Liver (tissue), 3 donors: ENCODE results near the gene ATP13A5.

Source experiments
- FOXA1 ChIP-seq: IDR thresholded peaks from 2 replicates; pipeline ENCODE4 v1.6.1; 2016; ENCODE audit warnings: antibody characterized with exemption
- JUND ChIP-seq, 2 donors: IDR thresholded peaks; 2 replicates each; pipeline ENCODE4 v1.6.1; 2016; ENCODE audit warnings: antibody characterized with exemption in 2 of 2
- NR2F2 ChIP-seq: IDR thresholded peaks from 2 replicates; pipeline ENCODE4 v1.6.1; 2016; ENCODE audit warnings: antibody characterized with exemption
- RAD21 ChIP-seq, 2 donors: IDR thresholded peaks; 2 replicates each; pipeline ENCODE4 v1.6.1; 2016; ENCODE audit warnings: antibody characterized with exemption in 2 of 2, mild to moderate bottlenecking in 2 of 2
- RXRA ChIP-seq, 2 donors: IDR thresholded peaks; 2 replicates each; pipeline ENCODE4 v1.6.1; 2017 to 2018; ENCODE audit warnings: antibody characterized with exemption in 2 of 2, mild to moderate bottlenecking in 1 of 2
- SP1 ChIP-seq: IDR thresholded peaks from 2 replicates; pipeline ENCODE4 v1.6.1; 2018; ENCODE audit warnings: antibody characterized with exemption, mild to moderate bottlenecking
- YY1 ChIP-seq: IDR thresholded peaks from 2 replicates; pipeline ENCODE4 v1.6.1; 2016; ENCODE audit warnings: antibody characterized with exemption, mild to moderate bottlenecking
- TF ChIP-seq, protein P1 (sequence below): fragments of 150-350 bp; IDR thresholded peaks from 2 replicates; pipeline ENCODE4 v1.5.1; 2017; ENCODE audit warnings: improper control_type of control experiment, low read depth, low read length; ENCODE audit not compliant: missing input control
- TF ChIP-seq, protein P2 (sequence below): IDR thresholded peaks from 2 replicates; pipeline ENCODE4 v1.6.1; 2016; ENCODE audit warnings: antibody characterized with exemption, mild to moderate bottlenecking
- TF ChIP-seq, protein P3 (sequence below): IDR thresholded peaks from 2 replicates; pipeline ENCODE4 v1.6.1; 2016; ENCODE audit warnings: antibody characterized with exemption
- TF ChIP-seq, protein P4 (sequence below): IDR thresholded peaks from 2 replicates; pipeline ENCODE4 v1.6.1; 2016; ENCODE audit warnings: antibody characterized with exemption
- TF ChIP-seq, protein P5 (sequence below): IDR thresholded peaks from 2 replicates; pipeline ENCODE4 v1.6.1; 2016; ENCODE audit warnings: antibody characterized with exemption
- donor health status: healthy.
- donor health status: healthy.

DNA sequence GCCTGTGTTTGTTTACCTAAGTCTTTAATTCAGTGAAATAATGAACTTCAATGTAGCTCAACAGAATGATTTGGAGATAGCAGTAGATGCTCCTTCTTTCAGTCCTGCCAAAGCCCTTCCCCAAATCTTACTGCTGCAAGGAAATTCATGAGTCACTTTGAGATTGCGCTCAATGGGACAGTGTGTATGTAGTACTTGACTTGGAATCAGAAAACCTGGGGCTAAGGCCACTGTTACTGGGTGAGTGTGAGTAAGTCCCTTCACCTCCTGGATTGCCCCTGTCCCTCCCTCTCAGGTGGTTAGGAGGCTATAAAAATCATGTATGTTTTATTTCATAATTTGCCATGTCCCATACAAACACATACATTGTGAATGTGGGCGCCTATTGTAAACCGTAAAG lies 29.9 kb downstream of the ATP13A5 start:
- TF ChIP-seq, protein P1, sequence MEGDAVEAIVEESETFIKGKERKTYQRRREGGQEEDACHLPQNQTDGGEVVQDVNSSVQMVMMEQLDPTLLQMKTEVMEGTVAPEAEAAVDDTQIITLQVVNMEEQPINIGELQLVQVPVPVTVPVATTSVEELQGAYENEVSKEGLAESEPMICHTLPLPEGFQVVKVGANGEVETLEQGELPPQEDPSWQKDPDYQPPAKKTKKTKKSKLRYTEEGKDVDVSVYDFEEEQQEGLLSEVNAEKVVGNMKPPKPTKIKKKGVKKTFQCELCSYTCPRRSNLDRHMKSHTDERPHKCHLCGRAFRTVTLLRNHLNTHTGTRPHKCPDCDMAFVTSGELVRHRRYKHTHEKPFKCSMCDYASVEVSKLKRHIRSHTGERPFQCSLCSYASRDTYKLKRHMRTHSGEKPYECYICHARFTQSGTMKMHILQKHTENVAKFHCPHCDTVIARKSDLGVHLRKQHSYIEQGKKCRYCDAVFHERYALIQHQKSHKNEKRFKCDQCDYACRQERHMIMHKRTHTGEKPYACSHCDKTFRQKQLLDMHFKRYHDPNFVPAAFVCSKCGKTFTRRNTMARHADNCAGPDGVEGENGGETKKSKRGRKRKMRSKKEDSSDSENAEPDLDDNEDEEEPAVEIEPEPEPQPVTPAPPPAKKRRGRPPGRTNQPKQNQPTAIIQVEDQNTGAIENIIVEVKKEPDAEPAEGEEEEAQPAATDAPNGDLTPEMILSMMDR: no peak
- TF ChIP-seq, protein P2, sequence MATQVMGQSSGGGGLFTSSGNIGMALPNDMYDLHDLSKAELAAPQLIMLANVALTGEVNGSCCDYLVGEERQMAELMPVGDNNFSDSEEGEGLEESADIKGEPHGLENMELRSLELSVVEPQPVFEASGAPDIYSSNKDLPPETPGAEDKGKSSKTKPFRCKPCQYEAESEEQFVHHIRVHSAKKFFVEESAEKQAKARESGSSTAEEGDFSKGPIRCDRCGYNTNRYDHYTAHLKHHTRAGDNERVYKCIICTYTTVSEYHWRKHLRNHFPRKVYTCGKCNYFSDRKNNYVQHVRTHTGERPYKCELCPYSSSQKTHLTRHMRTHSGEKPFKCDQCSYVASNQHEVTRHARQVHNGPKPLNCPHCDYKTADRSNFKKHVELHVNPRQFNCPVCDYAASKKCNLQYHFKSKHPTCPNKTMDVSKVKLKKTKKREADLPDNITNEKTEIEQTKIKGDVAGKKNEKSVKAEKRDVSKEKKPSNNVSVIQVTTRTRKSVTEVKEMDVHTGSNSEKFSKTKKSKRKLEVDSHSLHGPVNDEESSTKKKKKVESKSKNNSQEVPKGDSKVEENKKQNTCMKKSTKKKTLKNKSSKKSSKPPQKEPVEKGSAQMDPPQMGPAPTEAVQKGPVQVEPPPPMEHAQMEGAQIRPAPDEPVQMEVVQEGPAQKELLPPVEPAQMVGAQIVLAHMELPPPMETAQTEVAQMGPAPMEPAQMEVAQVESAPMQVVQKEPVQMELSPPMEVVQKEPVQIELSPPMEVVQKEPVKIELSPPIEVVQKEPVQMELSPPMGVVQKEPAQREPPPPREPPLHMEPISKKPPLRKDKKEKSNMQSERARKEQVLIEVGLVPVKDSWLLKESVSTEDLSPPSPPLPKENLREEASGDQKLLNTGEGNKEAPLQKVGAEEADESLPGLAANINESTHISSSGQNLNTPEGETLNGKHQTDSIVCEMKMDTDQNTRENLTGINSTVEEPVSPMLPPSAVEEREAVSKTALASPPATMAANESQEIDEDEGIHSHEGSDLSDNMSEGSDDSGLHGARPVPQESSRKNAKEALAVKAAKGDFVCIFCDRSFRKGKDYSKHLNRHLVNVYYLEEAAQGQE: no peak
- TF ChIP-seq SP1 (no peak), RXRA (IDR thresholded peaks at IDR 0.05) (no peak), RAD21 (IDR thresholded peaks at IDR 0.05) (no peak), FOXA1 (no peak), JUND (IDR thresholded peaks at IDR 0.05) (no peak), YY1 (no peak), NR2F2 (no peak)
- TF ChIP-seq, protein P3, sequence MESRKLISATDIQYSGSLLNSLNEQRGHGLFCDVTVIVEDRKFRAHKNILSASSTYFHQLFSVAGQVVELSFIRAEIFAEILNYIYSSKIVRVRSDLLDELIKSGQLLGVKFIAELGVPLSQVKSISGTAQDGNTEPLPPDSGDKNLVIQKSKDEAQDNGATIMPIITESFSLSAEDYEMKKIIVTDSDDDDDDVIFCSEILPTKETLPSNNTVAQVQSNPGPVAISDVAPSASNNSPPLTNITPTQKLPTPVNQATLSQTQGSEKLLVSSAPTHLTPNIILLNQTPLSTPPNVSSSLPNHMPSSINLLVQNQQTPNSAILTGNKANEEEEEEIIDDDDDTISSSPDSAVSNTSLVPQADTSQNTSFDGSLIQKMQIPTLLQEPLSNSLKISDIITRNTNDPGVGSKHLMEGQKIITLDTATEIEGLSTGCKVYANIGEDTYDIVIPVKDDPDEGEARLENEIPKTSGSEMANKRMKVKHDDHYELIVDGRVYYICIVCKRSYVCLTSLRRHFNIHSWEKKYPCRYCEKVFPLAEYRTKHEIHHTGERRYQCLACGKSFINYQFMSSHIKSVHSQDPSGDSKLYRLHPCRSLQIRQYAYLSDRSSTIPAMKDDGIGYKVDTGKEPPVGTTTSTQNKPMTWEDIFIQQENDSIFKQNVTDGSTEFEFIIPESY: no peak
- TF ChIP-seq, protein P4, sequence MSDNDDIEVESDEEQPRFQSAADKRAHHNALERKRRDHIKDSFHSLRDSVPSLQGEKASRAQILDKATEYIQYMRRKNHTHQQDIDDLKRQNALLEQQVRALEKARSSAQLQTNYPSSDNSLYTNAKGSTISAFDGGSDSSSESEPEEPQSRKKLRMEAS: no peak
- TF ChIP-seq, protein P5, sequence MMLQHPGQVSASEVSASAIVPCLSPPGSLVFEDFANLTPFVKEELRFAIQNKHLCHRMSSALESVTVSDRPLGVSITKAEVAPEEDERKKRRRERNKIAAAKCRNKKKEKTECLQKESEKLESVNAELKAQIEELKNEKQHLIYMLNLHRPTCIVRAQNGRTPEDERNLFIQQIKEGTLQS: no peak
